HL-60/S4 treated with phorbol 12-myristate 13-acetate at 8.2 ng/mL for 4 days and 3 days (cell line): ENCODE data around the gene CAV1.

Experiments used
- in situ Hi-C: fragments of 300-500 bp; cut with MboI; formaldehyde crosslinking; loops from 2 replicates; pipeline ENCODE4 v1.15.0; 2022; ENCODE audit warnings: low sequenced_read_pairs

Gene CAV1

DNA sequence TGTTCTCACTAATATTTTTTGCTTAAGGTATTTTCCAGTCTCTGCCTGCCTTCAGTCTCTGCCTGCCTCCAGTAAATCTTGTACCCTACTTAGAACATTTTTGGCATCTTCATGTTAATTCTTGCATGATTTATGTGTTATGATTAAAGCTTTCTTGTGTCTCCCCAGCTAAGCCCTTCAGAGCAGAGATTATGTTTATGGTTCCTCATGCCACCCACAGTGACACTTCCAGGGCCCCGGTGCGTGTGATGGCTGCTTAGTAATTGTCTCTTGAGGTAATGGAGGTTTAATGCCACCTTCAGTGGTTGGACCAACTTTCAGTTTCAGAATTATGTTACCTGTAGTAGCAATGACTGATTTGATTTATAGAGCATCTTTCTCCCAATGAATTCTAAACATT lies 76.6 kb downstream of the CAV1 start:
- in situ Hi-C loops: no loop called here

DNA sequence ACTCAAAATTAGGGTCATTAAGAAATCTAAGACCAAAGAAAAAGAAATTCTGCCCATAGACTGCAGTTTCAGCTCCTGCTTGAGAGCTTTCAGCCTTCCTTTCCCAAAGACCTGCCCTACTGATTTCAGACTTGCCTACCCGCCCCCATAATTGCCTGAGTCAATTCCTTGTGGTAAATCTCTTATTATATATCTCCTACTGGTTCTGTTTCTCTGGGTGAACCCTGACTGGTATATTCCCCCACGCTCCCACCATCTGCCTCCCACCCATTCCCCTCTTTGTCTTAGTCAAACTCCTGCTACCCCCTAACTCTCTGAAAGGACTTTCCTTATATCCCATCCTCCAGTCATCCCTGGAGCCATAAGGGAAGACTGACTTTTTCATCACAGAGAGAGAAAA lies 82.5 kb downstream of the CAV1 start:
- in situ Hi-C loops: no loop called here

DNA sequence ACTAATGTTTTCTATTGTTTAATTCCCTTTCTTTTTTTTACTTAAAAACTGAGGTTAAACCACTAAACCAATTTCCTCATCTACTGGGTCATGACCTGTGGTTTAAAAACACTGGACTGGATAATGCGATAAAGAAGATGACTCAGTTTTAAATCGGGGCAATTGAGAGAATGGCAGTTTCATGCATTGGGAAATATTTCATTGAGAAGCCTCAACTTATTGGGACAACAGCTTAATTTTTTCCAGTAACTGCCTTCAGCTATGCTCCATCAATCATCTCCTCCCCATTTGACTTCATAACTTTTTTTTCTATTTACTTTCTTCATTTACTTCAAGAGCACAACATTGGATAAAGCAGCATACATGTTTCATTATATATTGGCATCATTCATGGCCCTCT lies 85.4 kb downstream of the CAV1 start:
- in situ Hi-C loops: no loop called here

DNA sequence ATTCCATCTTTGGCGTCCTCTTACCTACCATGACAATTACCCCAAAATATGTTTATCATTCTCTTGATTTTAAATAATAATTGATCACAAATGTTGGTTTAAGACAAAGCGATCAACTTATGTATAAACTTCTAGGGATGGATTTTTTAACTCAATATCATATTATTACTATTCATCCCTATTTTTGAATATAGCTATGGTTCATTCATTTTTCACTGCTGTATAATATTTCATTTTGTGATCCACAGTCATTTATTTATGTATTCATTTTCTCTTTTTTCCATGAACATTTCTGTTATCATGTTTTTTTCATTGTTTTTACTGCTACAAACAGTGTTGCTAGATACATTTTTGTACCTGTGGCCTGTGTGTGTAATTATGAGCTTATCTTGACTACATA lies 85.9 kb downstream of the CAV1 start:
- in situ Hi-C loops: no loop called here
